ENCODE data around the gene KCNJ1.

The KCNJ1 gene

GRCh38 chr11:128845334-128845780 is 21.7 kb downstream of the KCNJ1 start:
- Histone ChIP-seq H3K4me3 (ENCODE audit: insufficient read length, low read depth) (no peak overlapping the region), H3K9me3 (ENCODE audit: insufficient read depth, low read length) (no peaks in the 10 kb centered on the region), H3K9ac (ENCODE audit: insufficient read length, low read depth) (no peak overlapping the region), H3K4me1 (ENCODE audit: insufficient read depth, insufficient read length) (no peaks in the 10 kb centered on the region), H3K36me3 (ENCODE audit: insufficient read depth, insufficient read length, low read length) (no peaks in the 10 kb centered on the region), H3K27me3 (ENCODE audit: insufficient read depth, insufficient read length) (no peaks in the 10 kb centered on the region)
- TF ChIP-seq SUZ12 (IDR thresholded peaks at IDR 0.05; ENCODE audit: extremely low read depth, insufficient read depth, insufficient read length): no peak
- no peak for TF ChIP-seq YY1 (IDR thresholded peaks at IDR 0.05; ENCODE audit: insufficient read depth, insufficient read length)
- no peak for TF ChIP-seq ZNF274 (IDR thresholded peaks at IDR 0.05; ENCODE audit: low read depth, low read length)
- no peak for DNase-seq (ENCODE audit: low read depth, low spot score)

GRCh38 chr11:128843198-128843785 is 23.8 kb downstream of the KCNJ1 start:
- H3K4me1 ChIP-seq (ENCODE audit: insufficient read depth, insufficient read length): no peaks in the 10 kb centered on the region
- H3K27me3 ChIP-seq (ENCODE audit: insufficient read depth, insufficient read length): no peaks in the 10 kb centered on the region
- no peaks in the 10 kb centered on the region for H3K36me3 ChIP-seq (ENCODE audit: insufficient read depth, insufficient read length, low read length)
- no peak for DNase-seq (ENCODE audit: low read depth, low spot score)
- no peaks in the 10 kb centered on the region for H3K9me3 ChIP-seq (ENCODE audit: insufficient read depth, low read length)
- H3K9ac ChIP-seq (ENCODE audit: insufficient read length, low read depth): no peak overlapping the region
- TF ChIP-seq YY1 (IDR thresholded peaks at IDR 0.05; ENCODE audit: insufficient read depth, insufficient read length): no peak
- no peak for TF ChIP-seq SUZ12 (IDR thresholded peaks at IDR 0.05; ENCODE audit: extremely low read depth, insufficient read depth, insufficient read length)
- TF ChIP-seq ZNF274 (IDR thresholded peaks at IDR 0.05; ENCODE audit: low read depth, low read length): no peak
- no peak overlapping the region for H3K4me3 ChIP-seq (ENCODE audit: insufficient read length, low read depth)

GRCh38 chr11:128841461-128842072 is 25.5 kb downstream of the KCNJ1 start:
- no peaks in the 10 kb centered on the region for H3K36me3 ChIP-seq (ENCODE audit: insufficient read depth, insufficient read length, low read length)
- no peak for DNase-seq (ENCODE audit: low read depth, low spot score)
- no peaks in the 10 kb centered on the region for H3K27me3 ChIP-seq (ENCODE audit: insufficient read depth, insufficient read length)
- TF ChIP-seq SUZ12 (IDR thresholded peaks at IDR 0.05; ENCODE audit: extremely low read depth, insufficient read depth, insufficient read length) (no peak), ZNF274 (IDR thresholded peaks at IDR 0.05; ENCODE audit: low read depth, low read length) (no peak), YY1 (IDR thresholded peaks at IDR 0.05; ENCODE audit: insufficient read depth, insufficient read length) (no peak)
- H3K9ac ChIP-seq (ENCODE audit: insufficient read length, low read depth): no peak overlapping the region
- no peaks in the 10 kb centered on the region for H3K9me3 ChIP-seq (ENCODE audit: insufficient read depth, low read length)
- no peaks in the 10 kb centered on the region for H3K4me1 ChIP-seq (ENCODE audit: insufficient read depth, insufficient read length)
- no peak overlapping the region for H3K4me3 ChIP-seq (ENCODE audit: insufficient read length, low read depth)

- TF ChIP-seq SUZ12 (IDR thresholded peaks at IDR 0.05; ENCODE audit: extremely low read depth, insufficient read depth, insufficient read length) (no peak), YY1 (IDR thresholded peaks at IDR 0.05; ENCODE audit: insufficient read depth, insufficient read length) (no peak), ZNF274 (IDR thresholded peaks at IDR 0.05; ENCODE audit: low read depth, low read length) (no peak)
These were observed 26.3 kb downstream of the KCNJ1 start for GRCh38 chr11:128840783-128841182.

GRCh38 chr11:128840137-128840536 is 27.0 kb downstream of the KCNJ1 start:
- TF ChIP-seq ZNF274 (IDR thresholded peaks at IDR 0.05; ENCODE audit: low read depth, low read length) (no peak), YY1 (IDR thresholded peaks at IDR 0.05; ENCODE audit: insufficient read depth, insufficient read length) (no peak), SUZ12 (IDR thresholded peaks at IDR 0.05; ENCODE audit: extremely low read depth, insufficient read depth, insufficient read length) (no peak)
- Histone ChIP-seq H3K9me3 (ENCODE audit: insufficient read depth, low read length) (no peaks in the 10 kb centered on the region), H3K4me1 (ENCODE audit: insufficient read depth, insufficient read length) (no peaks in the 10 kb centered on the region), H3K36me3 (ENCODE audit: insufficient read depth, insufficient read length, low read length) (no peaks in the 10 kb centered on the region), H3K27me3 (ENCODE audit: insufficient read depth, insufficient read length) (no peaks in the 10 kb centered on the region), H3K9ac (ENCODE audit: insufficient read length, low read depth) (no peak overlapping the region), H3K4me3 (ENCODE audit: insufficient read length, low read depth) (no peak overlapping the region)
- no peak for DNase-seq (ENCODE audit: low read depth, low spot score)

More at GRCh38 chr11:128840783-128841182, 26.3 kb downstream of the KCNJ1 start:
- DNase-seq (ENCODE audit: low read depth, low spot score): no peak
- no peaks in the 10 kb centered on the region for H3K27me3 ChIP-seq (ENCODE audit: insufficient read depth, insufficient read length)
- no peaks in the 10 kb centered on the region for H3K9me3 ChIP-seq (ENCODE audit: insufficient read depth, low read length)
- H3K36me3 ChIP-seq (ENCODE audit: insufficient read depth, insufficient read length, low read length): no peaks in the 10 kb centered on the region
- no peak overlapping the region for H3K4me3 ChIP-seq (ENCODE audit: insufficient read length, low read depth)
- no peak overlapping the region for H3K9ac ChIP-seq (ENCODE audit: insufficient read length, low read depth)
- H3K4me1 ChIP-seq (ENCODE audit: insufficient read depth, insufficient read length): no peaks in the 10 kb centered on the region

GRCh38 chr11:128839081-128839480 is 28.0 kb downstream of the KCNJ1 start:
- Histone ChIP-seq H3K4me3 (ENCODE audit: insufficient read length, low read depth) (no peak overlapping the region), H3K9me3 (ENCODE audit: insufficient read depth, low read length) (no peaks in the 10 kb centered on the region), H3K27me3 (ENCODE audit: insufficient read depth, insufficient read length) (no peaks in the 10 kb centered on the region), H3K36me3 (ENCODE audit: insufficient read depth, insufficient read length, low read length) (no peaks in the 10 kb centered on the region), H3K4me1 (ENCODE audit: insufficient read depth, insufficient read length) (no peaks in the 10 kb centered on the region), H3K9ac (ENCODE audit: insufficient read length, low read depth) (no peak overlapping the region)
- no peak for DNase-seq (ENCODE audit: low read depth, low spot score)
- TF ChIP-seq ZNF274 (IDR thresholded peaks at IDR 0.05; ENCODE audit: low read depth, low read length) (no peak), YY1 (IDR thresholded peaks at IDR 0.05; ENCODE audit: insufficient read depth, insufficient read length) (no peak), SUZ12 (IDR thresholded peaks at IDR 0.05; ENCODE audit: extremely low read depth, insufficient read depth, insufficient read length) (no peak)

- H3K4me1 ChIP-seq (ENCODE audit: insufficient read depth, insufficient read length): no peaks in the 10 kb centered on the region
- no peaks in the 10 kb centered on the region for H3K9me3 ChIP-seq (ENCODE audit: insufficient read depth, low read length)
- H3K9ac ChIP-seq (ENCODE audit: insufficient read length, low read depth): no peak overlapping the region
- H3K4me3 ChIP-seq (ENCODE audit: insufficient read length, low read depth): no peak overlapping the region
- no peak for TF ChIP-seq SUZ12 (IDR thresholded peaks at IDR 0.05; ENCODE audit: extremely low read depth, insufficient read depth, insufficient read length)
- TF ChIP-seq YY1 (IDR thresholded peaks at IDR 0.05; ENCODE audit: insufficient read depth, insufficient read length): no peak
- TF ChIP-seq ZNF274 (IDR thresholded peaks at IDR 0.05; ENCODE audit: low read depth, low read length): no peak
- DNase-seq (ENCODE audit: low read depth, low spot score): no peak
- H3K36me3 ChIP-seq (ENCODE audit: insufficient read depth, insufficient read length, low read length): no peaks in the 10 kb centered on the region
- H3K27me3 ChIP-seq (ENCODE audit: insufficient read depth, insufficient read length): no peaks in the 10 kb centered on the region
These were observed 29.5 kb downstream of the KCNJ1 start for GRCh38 chr11:128837627-128838026.

Measured in NT2/D1 (cell line).